ENCODE data around the gene TMEM175.

TMEM175 gene

DNA sequence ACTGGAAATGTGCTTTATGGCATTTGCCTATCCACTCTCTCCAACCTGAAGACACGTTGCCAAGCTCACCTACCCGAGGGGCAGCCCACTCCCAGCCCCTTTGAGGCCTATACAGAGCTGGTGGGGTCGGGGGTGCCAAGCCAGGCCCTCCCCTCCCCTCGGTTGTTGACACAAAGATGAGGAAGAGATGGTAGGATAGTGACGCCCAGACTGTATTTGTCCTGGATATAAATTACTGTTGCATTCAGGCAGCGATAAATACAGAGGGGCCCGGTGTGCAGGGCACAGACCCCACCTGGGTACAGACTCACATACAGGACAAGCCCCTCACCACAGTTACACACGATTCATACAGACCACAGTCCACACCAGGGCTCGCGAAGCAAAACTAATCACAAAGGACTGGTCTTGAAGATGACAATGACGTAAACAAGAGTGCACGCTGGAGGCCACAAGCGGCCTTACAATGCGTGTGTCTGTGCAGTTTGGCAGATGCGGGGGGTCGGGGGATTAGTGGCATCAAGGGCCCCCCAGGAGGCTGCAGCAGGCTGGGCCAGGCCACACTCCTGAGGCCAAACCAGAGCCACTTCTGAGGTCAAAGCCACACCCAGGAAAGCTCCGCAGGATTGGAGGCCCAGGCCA, 26.6 kb downstream of the TMEM175 start:
- DNase-seq (ENCODE audit: low spot score) = no peak

DNA sequence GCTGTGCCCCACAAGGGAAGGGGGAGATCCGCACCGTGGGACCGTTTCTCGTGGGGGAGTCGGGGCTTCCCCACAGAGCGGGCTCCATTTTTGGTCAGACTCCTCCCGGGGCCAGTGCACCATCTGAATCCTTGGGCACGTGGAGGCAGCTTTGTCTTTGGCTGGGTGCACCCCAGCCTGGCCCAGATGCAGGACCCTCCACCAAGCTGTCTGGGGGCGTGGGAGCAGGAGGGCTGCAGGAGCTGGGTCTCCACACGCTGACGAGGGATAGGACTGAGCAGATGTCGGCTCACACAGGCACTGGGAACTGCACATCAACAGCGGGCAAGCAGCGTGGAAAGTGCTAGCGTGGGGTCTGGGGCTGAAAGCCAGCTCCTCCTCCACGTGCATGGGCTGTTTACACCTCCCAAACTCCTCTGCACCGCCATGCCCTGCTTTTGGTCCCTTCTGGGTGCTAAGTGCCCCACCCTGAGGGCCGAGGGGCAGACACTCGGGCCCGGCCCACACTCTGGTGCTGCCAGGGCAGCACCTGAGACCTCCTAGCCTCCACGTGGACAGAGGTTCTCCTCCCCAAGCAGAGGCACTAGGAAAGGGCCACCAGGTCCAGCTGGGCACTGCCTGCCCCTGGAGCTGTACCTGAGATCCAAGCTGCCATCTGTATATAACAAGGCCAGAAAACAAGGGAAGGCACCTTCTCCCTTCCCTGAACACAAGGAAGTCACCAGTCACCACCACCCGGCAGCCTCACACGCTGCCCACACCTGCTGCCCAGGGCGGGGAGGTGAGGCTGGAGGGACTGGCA, 27.3 kb downstream of the TMEM175 start:
- DNase-seq (ENCODE audit: low spot score) = no peak

DNA sequence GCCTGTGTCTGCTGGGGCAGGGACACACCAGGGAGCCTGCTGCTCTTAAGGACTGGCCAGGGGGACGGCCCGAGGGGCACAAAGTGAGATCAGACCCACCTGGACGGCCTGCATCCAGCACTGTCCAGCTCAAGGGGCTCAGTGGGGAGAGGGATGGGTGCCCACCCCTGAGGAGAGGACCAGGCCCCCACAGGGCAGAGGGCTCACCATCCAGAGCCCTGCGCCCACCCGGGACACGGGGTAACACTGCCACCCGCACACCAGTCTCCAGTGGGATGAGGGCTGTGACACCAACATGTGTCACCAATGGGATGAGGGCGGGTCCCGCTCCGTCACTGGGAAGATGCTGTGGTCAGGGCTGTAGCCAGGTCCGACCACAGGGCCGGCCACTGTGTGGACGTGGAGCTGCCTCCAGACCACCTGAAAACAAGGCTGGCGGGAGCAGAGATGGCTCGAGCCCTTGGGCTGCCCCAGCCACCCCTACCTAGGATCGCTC, 27.9 kb downstream of the TMEM175 start:
- DNase-seq (ENCODE audit: low spot score) = no peak

DNA sequence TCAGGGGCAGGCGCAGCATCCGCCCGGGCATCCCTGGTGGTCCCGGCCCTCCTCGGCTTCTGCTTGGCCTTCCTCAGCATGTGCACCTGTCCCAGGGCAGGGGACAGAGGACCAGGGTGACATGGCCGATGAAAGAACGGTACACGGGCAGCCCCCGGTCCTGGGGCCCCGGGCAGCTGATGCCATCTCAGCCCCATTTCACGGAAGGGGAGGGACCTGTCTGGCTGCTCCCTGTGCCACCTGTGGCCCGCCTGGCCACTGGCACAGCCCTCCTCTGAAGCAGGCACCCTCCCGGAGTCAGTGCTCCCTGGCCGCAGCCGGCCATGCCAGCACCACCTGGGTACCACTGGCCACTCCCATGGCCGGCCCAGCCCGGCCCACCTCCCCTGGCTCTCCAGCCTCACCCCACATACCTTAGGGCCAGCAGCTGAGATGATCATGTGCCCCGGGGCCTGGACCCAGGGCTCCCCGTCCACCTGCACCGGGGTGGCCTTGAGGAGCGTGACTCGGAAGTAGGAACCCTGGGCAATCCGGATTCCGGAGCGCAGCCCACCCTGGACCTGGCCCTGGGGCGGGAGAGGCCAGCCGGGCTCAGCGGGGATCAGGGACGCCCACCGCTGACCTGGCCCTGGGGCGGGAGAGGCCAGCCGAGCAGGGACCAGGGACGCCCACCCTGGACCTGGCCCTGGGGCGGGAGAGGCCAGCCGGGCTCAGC, 28.5 kb downstream of the TMEM175 start:
- DNase-seq (ENCODE audit: low spot score) = no peak

- no peak for DNase-seq (ENCODE audit: low spot score)
These were observed 29.3 kb downstream of the TMEM175 start for GRCh38 chr4:961351-962230.

GRCh38 chr4:962231-963208, 30.3 kb downstream of the TMEM175 start:
- no peak for DNase-seq (ENCODE audit: low spot score)

- DNase-seq (ENCODE audit: low spot score) = no peak
These were observed 31.3 kb downstream of the TMEM175 start for GRCh38 chr4:963276-964225.

DNA sequence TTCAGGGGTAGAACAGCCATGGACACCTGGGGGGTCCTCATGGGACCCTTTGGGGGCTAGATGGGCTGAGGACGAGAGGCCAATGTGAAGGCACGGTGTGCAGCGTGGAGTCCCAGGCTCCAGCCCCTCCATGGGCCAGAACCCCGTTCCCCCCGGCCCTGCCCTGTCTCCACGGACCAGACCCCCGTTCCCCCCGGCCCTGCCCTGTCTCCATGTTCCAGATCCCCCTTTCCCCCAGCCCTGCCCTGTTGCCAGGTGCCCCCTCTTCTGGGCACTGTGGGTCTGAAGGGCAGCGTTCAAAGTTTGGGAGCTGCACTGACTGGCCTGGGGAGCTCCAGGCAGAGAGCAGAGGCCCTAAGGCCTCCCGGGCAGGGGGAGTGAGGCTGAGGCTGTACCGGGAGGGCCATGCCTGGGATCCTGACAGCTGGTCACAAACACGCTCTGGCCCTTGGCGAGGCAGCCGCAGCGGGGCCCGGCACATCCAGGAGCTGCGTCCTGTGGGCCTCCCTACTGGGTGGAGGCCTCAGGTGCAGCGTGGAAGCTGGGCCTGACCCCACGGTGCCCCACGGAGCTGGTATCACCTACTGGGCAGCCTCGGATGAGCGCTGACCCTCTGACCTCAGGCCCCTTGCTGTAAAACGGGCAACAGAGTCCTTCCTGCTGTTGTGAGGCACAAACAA, 32.2 kb downstream of the TMEM175 start:
- DNase-seq (ENCODE audit: low spot score) = no peak

DNA sequence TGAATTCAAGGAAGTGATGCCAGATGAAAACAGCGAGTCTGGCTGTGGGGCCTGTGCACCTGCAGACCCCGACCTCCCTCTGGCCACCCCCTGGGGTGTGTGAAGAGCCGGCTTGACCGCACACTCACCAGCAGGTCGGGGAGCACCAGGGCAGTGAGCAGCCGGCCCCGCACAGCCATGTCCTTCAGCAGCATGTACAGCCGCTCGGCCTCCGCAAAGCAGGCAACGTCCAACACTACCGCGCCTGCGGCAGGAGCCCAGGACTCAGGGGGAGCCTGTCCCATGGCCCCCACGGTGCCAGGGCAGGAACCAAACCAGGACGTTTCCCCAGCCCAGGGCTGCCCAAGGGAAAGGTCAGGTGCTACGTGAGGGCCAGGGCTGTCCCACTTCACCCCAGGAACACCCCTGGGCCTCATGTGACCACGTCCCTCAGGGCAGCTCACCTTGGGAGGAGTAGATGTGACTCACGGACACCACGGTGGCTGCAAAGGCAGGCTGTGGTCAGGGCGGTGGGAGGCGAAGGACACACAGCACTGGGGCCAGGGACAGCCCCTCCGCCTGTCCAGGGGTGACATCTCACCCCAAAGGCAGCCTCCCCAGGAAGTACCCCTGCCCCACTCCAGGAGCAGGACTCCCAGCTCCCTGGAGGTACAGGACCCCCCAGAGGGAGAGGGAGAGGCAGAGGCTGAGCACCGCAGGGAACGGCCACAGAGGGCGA, 32.9 kb downstream of the TMEM175 start:
- no peak for DNase-seq (ENCODE audit: low spot score)

GRCh38 chr4:965766-966134, 33.5 kb downstream of the TMEM175 start:
- no peak for DNase-seq (ENCODE audit: low spot score)

- DNase-seq (ENCODE audit: low spot score) = no peak
These were observed 34.2 kb downstream of the TMEM175 start for GRCh38 chr4:966266-967112.

- DNase-seq (ENCODE audit: low spot score) = no peak
These were observed 35.1 kb downstream of the TMEM175 start for GRCh38 chr4:967113-968104.

DNA sequence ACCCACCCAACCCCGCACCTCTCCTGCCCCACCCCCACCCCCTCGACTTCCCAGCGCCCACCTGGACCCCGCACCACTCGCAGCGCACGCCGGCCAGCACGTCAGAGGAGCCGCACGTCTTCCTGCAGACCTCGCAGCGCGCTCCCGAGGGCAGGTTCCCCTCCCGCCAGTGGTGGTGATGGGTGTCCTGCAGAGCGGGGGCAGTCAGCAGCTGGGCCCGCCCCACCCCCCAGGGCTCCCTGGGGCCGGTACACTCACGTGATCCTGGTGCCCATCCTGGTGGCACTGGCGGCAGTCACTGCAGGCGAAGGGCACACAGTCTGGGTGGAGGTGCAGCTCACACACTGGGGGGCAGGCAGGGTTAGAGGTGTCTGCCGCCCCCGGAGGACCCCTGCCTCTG, 36.0 kb downstream of the TMEM175 start:
- DNase-seq (ENCODE audit: low spot score) = no peak

DNA sequence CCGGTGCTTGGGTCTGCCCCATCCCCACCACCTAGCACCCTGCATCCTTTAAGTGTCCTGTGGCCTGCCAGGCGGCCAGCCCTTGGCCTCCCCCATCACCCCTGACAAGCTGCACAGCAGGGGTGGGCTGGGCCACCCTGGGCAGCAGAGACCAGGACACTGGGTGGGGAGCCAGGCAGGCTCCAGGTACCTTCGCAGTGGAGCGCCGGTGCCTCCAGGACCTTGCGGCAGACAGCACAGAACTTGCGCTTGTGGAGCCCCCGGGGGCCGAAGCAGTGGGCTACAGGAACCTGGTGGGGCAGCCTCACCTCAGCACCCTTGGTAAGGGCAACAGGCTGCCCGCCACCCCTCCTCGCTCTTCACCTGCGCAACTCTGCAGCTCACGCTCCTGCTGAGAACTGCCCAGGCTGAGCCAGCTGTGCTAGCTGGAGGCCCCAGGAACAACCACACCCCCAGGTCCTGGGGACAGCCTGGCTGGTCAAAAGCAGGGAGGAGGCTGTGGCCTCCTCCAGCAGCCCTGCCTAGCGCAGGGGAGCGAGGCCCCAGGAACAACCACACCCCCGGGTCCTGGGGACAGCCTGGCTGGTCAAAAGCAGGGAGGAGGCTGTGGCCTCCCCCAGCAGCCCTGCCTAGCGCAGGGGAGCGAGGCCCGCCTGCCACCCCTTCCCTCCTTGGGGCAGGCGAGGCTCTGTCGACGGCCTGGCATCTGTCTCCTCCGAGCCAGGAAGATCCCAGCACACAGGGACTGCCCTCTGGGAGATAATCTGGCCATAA, 36.5 kb downstream of the TMEM175 start:
- no peak for DNase-seq (ENCODE audit: low spot score)

DNA sequence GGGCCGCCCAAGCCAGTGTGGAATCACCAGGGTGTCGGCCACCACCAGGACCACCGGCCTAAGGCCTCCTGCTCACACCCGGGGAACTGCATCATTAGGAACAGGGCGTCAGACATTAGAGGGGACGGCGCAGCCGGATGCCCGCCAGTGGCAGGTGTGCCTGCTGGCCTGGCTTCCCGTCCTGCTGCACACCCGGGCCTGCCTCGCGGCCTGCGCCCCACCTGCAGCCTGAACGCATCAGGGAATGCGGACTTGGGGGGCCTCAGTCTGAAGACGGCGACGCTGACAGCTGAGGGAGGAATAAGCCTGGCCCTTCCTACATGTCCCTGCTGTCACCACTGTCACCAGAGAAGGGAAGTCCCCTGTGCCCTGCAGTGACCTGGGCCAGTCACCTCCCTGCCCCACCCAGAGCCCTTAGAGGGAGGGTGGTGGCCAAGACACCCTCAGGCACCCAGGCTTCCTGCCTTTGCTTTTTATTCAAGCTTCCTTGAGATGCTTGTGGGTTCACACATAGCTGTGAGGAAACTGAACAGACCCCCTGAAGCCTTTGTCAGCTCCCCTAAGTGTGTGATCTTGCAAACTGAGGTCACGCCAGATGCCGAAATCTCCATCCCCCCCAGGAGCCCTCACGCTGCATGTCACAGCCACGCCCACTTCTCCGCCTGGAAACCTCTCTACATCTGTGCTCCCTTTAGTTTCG, 37.9 kb downstream of the TMEM175 start:
- no peak for DNase-seq (ENCODE audit: low spot score)

Data from LoVo (cell line).